Measurements from ENCODE around the gene TFEB.
"Not testable (repeated sequence)": the region's sequence is repeated elsewhere in the genome, so short reads cannot be mapped to it uniquely, and the experiment has no call there.

Gene TFEB

DNA sequence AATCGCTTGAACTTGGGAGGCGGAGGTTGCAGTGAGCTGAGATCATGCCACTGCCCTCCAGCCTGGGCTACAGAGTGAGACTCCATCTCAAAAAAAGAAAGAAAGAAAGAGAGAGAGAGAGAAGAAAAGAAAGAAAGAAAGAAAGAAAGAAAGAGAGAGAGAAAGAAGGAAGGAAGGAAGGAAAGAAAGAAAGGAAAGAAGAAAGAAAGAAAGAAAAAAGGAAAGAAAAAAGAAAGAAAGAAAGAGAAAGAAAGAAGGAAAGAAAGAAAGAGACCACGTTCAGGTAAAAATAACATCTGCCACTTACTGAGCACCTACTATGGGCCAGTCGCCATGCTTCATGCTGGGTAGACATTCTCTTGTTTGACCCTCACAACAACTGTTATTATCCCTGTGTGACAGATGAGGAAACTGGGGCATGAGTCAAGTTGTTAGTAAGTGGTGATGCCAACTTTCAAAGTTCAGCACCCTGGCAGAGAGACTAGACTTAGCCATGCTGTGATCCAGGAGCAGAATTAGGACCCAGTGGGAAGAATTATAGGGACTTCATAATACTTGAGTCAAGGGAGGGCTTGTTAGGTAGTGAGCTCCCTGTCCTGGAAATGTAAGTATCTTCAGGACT, 30.7 kb upstream of the TFEB start:
- not testable (repeated sequence) for DNase-seq (ENCODE audit: low read depth in 4 of 4, low spot score in 1 of 4)

DNA sequence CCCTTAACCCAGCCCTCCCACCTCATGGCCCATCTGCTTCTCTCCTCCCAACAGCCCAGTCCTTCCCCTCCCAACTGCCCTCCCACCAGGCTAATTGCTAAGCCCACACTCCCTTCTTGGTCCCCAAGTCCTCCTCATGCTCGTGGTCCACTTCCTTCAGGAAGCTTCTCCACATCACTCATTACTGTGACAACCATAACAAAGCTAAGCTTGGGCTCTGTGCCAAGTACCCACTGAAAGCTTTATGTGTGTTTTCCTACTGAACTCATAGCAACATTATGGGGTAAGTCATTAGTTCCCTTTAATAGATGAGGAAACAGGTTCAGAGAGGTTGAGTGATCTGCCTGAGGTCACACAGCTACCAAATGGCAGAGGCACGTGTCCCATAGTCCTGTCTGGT, 28.1 kb upstream of the TFEB start:
- no peak for DNase-seq (ENCODE audit: low read depth in 4 of 4, low spot score in 1 of 4)

DNA sequence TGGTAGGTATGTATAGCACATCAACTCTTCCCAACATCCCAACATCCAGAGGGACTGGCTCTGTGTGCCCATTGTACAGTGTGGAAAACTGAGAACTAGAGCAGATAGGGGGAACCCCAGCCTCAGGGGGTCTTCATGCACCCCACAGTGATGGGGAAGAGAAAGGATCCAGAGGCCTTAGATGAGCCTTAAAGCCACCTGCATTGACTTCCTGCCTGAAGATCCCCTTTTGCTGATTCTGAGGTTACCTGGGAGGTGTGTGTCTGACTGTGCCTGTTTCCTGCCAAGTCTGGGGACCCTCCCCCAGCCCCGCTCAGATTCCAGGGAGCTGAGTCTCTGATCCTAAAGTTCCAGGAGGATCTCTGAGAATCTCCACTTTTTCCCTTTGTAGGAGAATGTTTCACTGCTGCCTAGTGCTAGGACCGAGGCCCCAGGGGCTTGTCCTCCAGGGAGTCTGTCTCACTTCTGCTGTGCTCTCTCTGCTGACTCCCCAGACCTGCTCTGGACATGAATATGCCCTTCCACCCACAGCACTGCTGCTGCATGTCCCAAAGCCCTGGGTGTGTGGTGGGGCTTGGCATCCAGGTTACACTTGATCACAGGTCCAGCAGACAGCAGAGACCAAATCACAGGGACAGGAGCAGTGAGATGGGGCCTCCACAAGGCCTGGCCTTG, 24.6 kb upstream of the TFEB start:
- DNase-seq (ENCODE audit: low read depth in 4 of 4, low spot score in 1 of 4) = no peak

DNA sequence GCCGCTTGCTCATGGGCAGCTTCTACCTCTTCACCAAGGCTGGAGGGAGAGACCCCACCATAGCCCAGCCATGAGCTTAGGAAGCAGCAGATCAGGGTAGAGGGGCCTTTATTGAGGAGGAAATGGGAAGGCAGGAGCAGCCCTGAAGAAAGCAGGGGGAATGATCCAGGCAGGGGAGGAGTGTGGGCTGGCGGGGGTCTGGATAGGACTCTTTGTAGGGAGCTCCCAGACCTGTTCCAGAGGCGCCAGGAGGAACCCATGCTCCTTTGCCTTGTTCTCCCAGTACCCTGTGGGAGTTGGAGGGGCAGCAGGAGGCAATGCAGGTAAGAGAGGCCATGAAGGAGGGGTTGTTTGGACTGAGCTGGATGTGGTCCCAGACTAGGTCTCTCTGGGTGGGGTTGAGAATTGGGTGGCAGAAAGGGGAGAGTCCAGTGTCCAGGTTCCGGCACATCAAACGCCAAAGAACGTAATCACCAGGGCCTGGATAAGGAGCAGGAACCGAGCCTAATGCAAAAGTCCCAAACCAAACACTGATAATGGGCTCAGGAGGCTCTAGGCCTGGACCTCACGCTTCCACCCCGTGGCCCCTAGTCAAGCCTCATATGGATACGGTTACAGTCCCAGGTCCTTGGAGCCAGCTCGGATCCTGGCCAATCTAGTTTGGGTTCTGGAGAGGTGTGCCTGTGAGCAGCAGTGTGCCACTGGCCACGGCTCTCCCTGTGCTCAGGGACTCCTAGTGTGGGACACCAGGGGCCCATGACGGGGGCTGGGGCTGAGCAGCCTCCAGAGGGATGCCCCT, 23.9 kb upstream of the TFEB start:
- DNase-seq (ENCODE audit: low read depth in 4 of 4, low spot score in 1 of 4) = no peak

DNA sequence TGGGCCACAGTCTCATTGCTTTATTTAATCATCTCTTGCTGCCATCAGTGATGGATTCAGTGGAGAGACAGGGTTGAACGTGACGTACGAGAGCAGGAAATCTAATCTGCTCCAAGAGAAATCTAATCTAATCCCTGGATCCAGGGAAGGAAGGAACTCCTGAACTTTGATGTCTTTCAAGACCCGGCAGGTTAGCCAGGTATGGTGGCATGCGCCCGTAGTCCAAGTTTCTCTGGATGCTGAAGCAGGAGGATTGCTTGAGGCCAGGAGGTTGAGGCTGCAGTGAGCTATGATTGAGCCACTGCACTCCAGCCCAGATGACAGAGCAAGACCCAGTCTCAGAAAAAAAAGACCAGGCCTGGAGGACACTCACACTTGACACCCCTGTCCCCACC, 23.2 kb upstream of the TFEB start:
- DNase-seq (ENCODE audit: low read depth in 4 of 4, low spot score in 1 of 4) = no peak

DNA sequence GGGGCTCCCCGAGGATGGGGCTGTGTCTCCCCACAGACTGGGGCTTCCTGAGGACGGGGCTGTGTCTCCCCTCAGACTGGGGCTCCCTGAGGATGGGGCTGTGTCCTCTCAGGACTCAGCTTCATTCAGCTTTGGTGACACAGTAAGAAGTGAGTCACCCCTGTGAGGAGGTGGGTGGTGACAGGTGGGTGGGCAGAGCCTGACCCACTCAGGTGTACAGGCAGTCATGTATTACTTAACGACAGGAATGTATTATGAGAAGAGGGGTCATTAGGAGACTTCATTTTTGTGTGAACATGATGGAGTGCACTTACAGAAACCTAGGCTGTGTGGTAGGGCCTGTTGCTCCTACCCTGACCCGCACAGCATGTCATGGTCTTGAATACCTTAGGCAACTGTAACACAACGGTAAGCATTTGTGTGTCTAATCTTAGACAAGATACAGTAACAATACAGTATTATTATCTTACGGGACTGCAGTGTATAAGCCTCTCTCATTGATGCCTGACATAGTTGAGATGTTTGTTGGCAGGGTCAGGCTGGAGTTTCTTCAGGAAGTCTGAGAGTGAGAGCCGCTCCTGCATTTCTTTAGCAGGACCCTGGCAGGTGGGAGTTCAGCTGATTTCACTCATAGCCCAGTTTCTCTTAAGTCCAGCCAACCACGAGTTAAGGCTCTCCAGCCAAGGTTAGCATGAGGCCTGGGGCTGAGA, 22.7 kb upstream of the TFEB start:
- DNase-seq (ENCODE audit: low read depth in 4 of 4, low spot score in 1 of 4) = no peak

DNA sequence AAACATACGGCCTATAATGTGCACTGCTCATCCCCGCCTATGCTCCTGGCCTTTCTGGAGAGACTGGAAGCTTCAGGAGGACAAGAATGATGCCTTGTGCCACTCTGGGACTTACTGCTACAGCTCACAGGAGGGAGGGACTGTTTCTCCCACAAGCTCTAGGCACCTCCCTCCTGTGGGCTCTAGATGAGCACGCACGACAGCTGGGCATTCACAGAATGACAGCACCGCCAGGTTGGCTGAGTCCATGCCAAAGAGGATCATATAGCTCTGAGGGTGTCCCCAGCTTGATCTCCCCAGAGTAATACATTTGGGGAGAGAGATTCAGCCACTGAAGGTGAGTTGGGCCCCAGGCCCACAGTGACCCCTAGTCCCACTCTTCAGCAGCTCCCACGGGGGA, 21.9 kb upstream of the TFEB start:
- DNase-seq (ENCODE audit: low read depth in 4 of 4, low spot score in 1 of 4) = no peak

DNA sequence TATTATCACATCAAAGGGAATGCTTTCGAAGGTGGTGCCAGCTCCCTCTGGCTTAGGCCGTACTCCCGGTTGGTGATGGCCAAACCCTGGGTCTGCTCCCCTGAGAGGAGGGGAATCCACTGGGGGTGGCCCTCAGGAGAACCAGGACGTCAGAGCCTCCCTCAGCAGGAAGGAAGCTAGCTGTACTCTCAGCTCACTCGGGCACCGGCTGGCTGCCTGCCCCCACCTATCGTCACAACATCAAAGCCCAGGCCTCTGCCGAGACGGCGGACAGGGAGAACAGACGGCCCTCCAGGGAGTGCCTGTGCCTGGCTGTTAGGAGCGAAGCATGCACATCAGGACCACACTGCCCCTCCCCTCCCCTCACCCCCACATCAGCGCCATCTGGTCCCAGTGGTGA, 20.9 kb upstream of the TFEB start:
- DNase-seq (ENCODE audit: low read depth in 4 of 4, low spot score in 1 of 4) = no peak

DNA sequence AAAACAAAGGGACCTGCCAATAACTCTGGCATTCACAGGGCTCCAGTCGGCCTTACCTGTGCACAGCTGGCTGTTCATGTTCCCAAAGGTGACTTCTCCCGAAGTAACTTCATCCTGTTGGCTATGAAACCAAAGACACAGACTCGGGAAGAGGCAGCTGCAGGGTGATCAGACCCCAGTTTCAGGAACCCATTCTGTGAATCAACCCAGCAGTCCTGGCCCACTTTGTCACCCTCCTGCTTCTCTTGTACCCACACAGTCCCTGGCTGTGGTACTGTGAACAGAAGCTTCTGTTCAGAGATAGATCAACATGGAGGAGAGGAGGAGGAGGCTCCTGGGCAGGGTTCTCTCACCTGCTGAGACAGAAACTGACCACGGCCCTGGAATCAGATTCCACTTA, 20.5 kb upstream of the TFEB start:
- DNase-seq (ENCODE audit: low read depth in 4 of 4, low spot score in 1 of 4) = no peak

DNA sequence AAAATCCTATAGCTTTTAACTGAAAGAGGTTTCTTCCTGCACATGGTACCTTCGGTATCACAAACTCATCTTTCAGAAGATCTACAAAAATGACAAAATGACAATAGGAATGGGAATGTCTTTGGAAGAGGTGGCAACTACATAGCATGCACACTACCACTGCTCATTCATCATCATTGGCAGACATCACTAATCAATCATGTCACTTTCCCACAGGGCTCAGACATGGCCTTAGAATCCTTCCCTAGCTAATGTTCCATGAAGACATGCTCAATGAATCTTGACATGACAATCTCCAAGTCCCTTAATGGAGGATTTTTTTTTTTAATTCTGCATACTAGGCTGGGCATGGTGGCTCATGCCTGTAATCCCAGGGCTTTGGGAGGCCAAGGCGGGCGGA, 15.0 kb upstream of the TFEB start:
- DNase-seq (ENCODE audit: low read depth in 4 of 4, low spot score in 1 of 4) = no peak

DNA sequence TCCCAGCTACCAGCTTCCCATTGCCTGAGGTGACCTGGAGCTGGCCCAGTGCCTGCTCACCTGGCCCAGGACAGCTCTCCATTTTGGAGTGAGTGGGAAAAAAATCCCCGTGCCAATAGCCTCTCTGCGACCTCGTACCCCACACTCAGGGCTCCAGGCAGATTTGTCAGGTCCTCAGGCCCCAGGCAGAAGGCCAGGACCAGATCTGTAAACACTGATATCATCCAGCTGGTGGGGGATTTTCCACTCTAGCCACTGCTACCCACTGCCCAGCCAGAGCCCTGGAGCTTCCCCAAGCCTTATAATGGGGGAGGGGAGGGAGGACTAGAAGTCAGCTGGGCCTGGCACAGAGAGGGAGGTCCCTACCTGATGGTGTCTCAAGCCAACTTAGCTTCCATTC, 13.1 kb upstream of the TFEB start:
- DNase-seq (ENCODE audit: low read depth in 4 of 4, low spot score in 1 of 4) = no peak

DNA sequence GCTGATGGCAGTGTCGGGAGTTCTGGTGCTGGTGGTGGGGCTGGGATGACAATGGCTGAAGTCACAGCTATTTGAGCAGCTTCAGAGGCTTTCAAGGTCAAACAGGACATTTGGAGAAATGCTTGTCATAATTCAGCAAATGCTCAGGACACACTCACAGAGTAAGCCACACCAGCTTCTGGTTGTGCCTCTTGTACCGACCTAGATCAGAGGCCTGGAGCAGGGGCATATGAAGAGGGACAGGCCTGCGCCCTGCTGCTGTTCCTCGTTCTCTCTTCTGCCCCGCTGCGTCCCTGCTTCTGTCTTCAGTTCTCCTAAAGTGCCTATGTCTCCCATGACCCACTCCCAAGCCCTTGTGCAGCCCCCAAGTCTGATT, 12.7 kb upstream of the TFEB start:
- no peak for DNase-seq (ENCODE audit: low read depth in 4 of 4, low spot score in 1 of 4)

DNA sequence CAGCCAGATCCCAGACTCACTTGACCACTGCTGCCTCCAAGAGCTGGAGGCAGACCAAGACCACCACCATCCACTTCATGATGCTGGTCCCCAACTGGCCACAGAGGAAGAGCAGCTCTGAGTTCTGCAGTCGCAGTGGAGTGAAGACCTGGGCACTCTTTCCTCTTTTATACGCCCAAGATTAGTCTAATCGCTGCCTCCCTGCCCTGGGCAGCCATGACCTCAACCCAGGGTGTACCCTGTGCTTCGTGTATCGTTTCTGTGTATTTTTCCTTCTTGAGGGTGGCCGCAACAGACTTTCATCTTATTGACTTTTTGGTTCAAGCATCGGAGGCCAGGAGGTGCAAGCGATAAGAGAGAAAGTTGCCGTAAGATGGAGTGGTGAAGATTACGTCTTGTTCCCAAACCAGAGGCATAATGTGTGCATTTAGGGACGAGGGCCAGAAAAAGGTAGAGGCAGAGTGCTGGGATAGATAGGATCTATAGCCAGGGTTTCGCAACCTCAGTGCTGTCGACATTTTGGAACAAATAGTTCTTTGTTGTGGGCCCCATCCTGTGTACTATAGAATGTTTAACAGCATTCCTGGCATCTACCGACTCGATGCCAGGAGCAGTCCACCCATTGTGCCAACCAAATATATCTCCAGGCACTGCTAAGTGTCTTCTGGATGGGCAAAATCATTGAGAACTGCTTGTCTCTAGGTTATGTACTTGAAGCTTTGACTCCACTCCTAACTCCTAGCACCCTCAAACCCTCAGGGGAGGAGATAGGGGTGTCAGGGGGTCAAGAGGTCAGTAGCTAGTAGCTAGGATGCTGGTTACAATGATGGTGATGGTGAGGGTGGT, 12.1 kb upstream of the TFEB start, which contains the start of gene PGC:
Gene PGC (minus strand): TSS at position 142 of the 846 bp plus-strand sequence. CDS start 63 bp downstream, at position 79.
- DNase-seq (ENCODE audit: low read depth in 4 of 4, low spot score in 1 of 4) = no peak

DNA sequence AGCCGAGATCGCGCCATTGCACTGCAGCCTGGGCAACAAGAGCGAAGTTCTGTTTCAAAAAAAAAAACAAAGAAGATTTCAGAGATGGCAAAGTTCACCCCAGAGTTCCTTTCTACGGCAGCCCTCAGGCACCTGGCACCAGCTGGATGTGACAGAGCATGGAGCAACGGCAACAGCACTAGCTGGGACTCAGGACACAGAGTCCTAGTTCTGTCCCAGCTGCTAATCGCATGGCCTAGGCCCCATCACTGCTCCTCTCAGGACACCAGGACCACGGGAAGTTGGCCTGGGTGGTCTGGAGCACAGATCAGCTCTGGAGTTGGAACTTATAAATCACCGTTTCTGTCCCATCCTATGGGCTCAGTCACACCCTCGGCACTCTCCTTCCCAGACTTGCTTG, 10.7 kb upstream of the TFEB start:
- no peak for DNase-seq (ENCODE audit: low read depth in 4 of 4, low spot score in 1 of 4)

DNA sequence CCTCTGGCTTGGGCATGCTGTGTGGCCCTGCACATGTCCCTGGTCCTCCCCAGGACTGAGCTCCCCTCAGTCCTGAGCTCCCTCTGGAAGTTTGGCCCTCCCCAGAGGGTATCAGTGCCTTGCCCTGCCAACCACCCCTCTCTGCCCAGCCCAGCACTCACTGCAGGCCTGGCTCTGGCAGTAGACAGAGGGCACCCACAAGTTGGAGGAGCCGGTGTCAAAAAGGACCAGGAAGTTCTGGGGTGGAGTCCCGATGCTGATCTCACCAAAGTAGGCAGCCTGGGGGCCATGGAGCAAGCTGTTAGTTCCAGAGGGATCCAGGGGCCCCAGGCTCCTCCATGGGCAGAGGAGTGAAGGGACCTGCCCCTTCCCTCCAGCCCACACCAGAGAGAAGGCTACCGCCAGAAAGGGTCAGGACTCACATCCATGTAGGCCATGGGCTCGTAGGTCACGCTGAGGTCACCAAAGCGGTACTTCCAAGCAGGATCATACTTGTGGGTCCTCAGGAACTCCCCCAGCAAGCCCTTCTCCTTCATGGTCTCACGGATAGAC, 8.9 kb upstream of the TFEB start:
- no peak for DNase-seq (ENCODE audit: low read depth in 4 of 4, low spot score in 1 of 4)

DNA sequence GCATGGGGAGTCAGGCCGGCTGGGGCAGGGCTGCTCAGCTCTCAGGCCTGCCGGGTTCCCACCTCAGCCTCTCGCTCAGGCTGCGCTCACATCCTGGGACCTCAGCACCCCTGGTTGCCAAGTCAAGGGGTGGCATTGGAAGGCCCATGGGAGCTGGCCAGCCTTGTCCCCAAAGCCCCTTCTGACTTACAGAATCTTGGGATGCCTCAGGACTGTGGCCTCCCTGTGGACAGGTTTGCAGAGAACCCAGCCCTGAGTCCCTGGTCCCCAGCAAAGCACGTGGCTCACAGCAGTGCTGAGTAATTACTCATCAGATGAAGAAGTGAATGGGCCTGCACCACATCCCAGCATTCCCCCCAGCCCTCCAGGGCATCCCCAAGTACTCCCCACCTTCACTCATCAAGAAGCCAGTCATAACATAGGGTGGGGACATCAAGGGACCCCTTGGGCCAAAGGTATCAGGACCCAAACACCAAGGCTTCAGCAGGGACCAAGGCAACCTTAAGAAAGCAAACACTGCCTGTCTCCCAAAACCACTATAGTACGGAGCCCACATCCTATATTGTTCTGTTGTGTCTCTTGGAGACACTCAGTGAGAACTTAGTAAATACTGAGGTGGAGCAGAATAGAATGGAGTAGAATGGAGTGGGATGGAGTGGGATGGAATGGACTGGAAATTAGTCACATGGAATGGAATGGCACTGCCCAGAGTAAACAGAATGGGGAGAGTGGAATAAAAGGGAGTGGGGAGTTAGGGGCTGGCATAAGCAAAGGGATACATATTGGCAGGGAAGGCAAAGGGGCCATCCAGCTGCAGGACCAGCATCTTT, 8.2 kb upstream of the TFEB start:
- no peak for DNase-seq (ENCODE audit: low read depth in 4 of 4, low spot score in 1 of 4)

DNA sequence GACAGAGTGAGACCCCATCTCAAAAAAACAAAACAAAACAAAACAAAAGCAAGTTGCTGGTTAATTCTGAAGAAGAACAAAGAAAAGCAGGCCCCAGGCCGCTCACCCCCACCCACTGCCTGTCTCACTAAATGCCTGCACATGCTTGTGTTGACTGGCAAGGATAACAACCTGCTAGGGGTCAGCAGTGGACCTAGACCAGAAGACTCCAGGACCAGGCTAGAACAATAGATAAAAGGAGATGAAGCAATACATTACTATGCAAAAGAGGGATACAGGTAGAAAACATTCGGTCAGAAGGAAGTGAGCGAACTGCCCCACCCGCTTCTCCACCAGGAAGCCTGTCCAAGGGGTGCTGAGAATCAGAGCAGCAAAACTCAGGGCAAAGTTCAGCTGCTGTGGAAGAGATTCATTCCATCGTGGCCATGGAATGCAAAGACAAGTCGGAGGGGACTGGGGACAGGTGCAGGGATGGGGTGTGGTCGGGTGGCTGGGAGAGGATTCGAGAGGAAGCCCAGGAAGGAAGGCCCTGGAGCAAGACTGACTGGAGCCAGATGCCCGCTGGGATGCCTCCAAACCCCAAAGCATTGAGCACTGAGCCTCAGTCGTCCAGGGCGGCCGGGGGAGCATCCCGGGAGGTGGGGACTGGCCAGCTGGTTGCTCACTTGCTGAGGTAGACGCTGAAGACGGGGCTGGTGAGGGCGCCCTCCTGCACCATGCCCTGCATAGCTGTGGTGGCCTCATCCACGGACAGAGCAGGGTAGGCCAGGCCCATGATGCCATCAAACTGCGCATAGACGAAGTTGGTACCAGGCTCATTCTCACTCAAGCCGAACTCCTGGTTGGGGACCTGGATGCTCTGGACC, 6.5 kb upstream of the TFEB start:
- no peak for DNase-seq (ENCODE audit: low read depth in 4 of 4, low spot score in 1 of 4)

DNA sequence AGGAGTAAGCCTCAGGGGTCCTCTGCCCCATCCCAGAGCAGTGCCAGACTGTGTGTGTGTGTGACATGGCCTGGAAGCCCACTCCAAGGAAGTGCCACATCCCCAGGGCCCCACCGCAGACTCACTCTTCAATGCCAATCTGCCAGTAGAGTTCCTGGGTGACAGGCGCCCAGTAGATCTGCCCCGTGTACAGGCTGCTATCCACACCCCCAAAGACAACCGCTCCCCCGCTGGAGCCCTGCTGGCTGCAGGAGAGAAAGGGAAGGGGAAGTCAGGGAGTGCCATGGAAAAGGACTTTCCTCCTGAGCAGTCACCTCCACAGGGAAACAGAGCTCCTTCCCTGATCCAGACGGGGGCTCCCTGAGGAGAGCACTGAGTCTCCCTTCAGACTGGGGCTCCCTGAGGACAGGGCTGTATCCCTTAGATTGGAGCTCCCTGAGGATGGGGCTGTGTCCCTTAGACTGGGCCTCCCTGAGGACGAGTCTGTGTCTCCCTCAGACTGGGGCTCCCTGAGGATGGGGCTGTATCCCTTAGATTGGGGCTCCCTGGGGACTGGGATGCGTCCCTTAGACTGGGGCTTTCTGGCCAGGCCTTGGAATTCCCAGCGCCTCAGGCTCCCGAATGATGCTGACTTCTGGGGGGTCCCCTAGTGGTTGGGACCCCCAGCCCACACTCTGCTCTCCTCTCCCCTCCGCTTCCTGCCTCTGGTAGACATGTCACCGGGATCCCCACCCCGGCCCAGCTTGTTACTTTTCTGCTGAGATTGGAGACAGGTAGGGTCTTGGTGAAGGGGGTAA, 5.2 kb upstream of the TFEB start:
- no peak for DNase-seq (ENCODE audit: low read depth in 4 of 4, low spot score in 1 of 4)

All from stimulated activated CD4-positive, alpha-beta T cell treated with anti-CD3 and anti-CD28 coated beads, Interleukin-1b, Interleukin-23, amount 100 ng/mL, for 24 hours (primary cell).